ENCODE data around the gene RILPL2. TPM values are rescaled to one million over a fixed set of nuclear protein-coding genes. Genes with fewer than 3 reads are reported as not detected.

Gene RILPL2
- total RNA-seq, 2 experiments from 2014 or later, result 3.4 to 6.8 TPM

DNA sequence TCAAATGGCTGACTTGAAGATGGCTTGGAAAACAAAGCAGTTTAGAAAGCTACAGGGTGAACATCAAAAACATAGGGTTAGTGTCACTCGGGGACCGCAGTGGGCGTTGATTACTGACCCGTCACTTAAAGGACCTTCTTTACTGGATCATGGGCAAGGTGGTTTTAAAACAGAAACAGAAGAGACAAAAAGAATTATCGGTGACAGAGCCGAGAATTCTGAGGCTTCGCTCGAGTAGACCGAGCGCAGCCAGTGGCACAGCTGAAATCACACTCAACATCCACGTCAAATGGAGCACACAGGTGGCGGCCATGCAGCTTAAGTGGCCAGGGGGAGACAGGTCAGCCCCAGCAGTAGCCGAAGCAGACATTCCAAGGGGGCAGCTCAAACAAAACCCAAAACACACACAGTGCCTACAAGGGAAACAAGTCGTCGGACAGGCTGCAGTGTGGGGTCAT lies 38.8 kb upstream of the RILPL2 start:
- CTCF ChIA-PET (ENCODE audit: unreplicated experiment), result no interaction called here
- peak overlapping the region; percentile 32; the same call in 1 of the 2 replicates for H3K4me2 ChIP-seq (ENCODE audit: low read length)
- TF ChIP-seq, protein P1, sequence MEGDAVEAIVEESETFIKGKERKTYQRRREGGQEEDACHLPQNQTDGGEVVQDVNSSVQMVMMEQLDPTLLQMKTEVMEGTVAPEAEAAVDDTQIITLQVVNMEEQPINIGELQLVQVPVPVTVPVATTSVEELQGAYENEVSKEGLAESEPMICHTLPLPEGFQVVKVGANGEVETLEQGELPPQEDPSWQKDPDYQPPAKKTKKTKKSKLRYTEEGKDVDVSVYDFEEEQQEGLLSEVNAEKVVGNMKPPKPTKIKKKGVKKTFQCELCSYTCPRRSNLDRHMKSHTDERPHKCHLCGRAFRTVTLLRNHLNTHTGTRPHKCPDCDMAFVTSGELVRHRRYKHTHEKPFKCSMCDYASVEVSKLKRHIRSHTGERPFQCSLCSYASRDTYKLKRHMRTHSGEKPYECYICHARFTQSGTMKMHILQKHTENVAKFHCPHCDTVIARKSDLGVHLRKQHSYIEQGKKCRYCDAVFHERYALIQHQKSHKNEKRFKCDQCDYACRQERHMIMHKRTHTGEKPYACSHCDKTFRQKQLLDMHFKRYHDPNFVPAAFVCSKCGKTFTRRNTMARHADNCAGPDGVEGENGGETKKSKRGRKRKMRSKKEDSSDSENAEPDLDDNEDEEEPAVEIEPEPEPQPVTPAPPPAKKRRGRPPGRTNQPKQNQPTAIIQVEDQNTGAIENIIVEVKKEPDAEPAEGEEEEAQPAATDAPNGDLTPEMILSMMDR (conservative IDR thresholded peaks at IDR 0.05; ENCODE audit: low read length), result no peak
- TF ChIP-seq EZH2phosphoT487 (IDR thresholded peaks at IDR 0.05; ENCODE audit: borderline replicate concordance, low read depth, low read length), result no peak

GRCh38 chr12:123474485-123475245 lies 38.2 kb upstream of the RILPL2 start:
- intact Hi-C loops (cut with micrococcal nuclease; ENCODE audit: unreplicated experiment), result no loop called here
- ChIA-PET CTCF (ENCODE audit: unreplicated experiment) (no interaction called here), POLR2A (interaction anchor here (0.6 to 0.9 kb wide), 3 partner anchors 15 to 1630 kb away, joined by 3 to 5 read pairs (median 3); no protein-coding TSS in a partner anchor)
- BruUV-seq (replicated peaks), result no TSS peak
- DNase-seq (ENCODE audit: low spot score), result peak; percentile 18
- Histone ChIP-seq H3K36me3 (ENCODE audit: insufficient read depth, low read length) (no peaks in the 10 kb centered on the region; the same call in 1 of the 2 replicates), H3K9me3 (ENCODE audit: low read length) (no peaks in the 10 kb centered on the region), H3K4me2 (ENCODE audit: low read length) (peak overlapping the region; percentile 32; the same call in 1 of the 2 replicates), H3K9me2 (ENCODE audit: insufficient read depth, low read length) (no peaks in the 10 kb centered on the region), H2AFZ (ENCODE audit: low read length) (no peak overlapping the region; the same call in 1 of the 2 replicates), H3K4me3 (ENCODE audit: low read depth, low read length, poor library complexity, severe bottlenecking) (no peak overlapping the region), H3K27ac (ENCODE audit: low read depth, low read length, poor library complexity, severe bottlenecking) (peak overlapping the region; percentile 30), H3K4me1 (ENCODE audit: insufficient read depth, low read length, poor library complexity, severe bottlenecking) (peaks cover 12% of the 10 kb centered on the region), H4K20me1 (ENCODE audit: insufficient read depth, low read length) (no peaks in the 10 kb centered on the region), H3K79me2 (ENCODE audit: insufficient read depth, low read depth, low read length) (no peaks in the 10 kb centered on the region)
- TF ChIP-seq, protein P1 (conservative IDR thresholded peaks at IDR 0.05; ENCODE audit: low read length), result no peak
- TF ChIP-seq EZH2phosphoT487 (IDR thresholded peaks at IDR 0.05; ENCODE audit: borderline replicate concordance, low read depth, low read length), result no peak

More for the DNA sequence above, 38.8 kb upstream of the RILPL2 start:
- H3K9me3 ChIP-seq (ENCODE audit: low read length), result no peaks in the 10 kb centered on the region
- intact Hi-C loops (cut with micrococcal nuclease; ENCODE audit: unreplicated experiment), result no loop called here
- DNase-seq (ENCODE audit: low spot score), result no peak
- H3K79me2 ChIP-seq (ENCODE audit: insufficient read depth, low read depth, low read length), result no peaks in the 10 kb centered on the region
- H3K4me1 ChIP-seq (ENCODE audit: insufficient read depth, low read length, poor library complexity, severe bottlenecking), result peaks cover 12% of the 10 kb centered on the region
- H2AFZ ChIP-seq (ENCODE audit: low read length), result no peak overlapping the region
- POLR2A ChIA-PET, result interaction anchor here (0.9 kb wide), 1 partner anchor 15 kb away, joined by 5 read pairs; no protein-coding TSS in a partner anchor
- H3K4me3 ChIP-seq (ENCODE audit: low read depth, low read length, poor library complexity, severe bottlenecking), result no peak overlapping the region
- H3K9me2 ChIP-seq (ENCODE audit: insufficient read depth, low read length), result no peaks in the 10 kb centered on the region
- H4K20me1 ChIP-seq (ENCODE audit: insufficient read depth, low read length), result no peaks in the 10 kb centered on the region
- no TSS peak for BruUV-seq (replicated peaks)
- no peaks in the 10 kb centered on the region; the same call in 1 of the 2 replicates for H3K36me3 ChIP-seq (ENCODE audit: insufficient read depth, low read length)
- peak overlapping the region; percentile 30 for H3K27ac ChIP-seq (ENCODE audit: low read depth, low read length, poor library complexity, severe bottlenecking)

DNA sequence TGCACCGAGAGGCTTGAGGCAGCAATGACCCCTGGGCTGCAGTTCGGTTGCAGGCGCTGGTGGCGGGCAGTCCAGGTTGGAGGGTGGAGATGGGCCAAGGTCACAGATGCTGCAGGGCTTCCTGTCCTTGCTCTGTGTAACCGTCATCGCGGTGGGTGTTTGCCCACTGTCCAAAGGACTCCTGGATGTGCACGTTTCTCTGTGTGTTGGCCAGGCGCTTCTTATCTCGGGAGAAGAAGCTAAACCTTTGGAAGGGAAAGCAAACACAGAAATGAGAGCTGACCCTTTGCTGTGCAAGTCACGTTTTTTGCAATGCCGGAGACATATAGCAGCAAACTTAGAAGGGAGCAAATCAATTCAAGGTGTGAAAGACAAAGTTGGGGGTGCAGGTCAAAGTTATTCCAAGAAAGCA lies 36.0 kb upstream of the RILPL2 start:
- Histone ChIP-seq H3K4me3 (ENCODE audit: low read depth, low read length, poor library complexity, severe bottlenecking) (no peak overlapping the region), H3K36me3 (ENCODE audit: insufficient read depth, low read length) (peaks cover under 1% of the 10 kb centered on the region; the same call in 1 of the 2 replicates), H3K4me2 (ENCODE audit: low read length) (no peak overlapping the region), H3K79me2 (ENCODE audit: insufficient read depth, low read depth, low read length) (no peaks in the 10 kb centered on the region), H3K27ac (ENCODE audit: low read depth, low read length, poor library complexity, severe bottlenecking) (no peak overlapping the region), H3K4me1 (ENCODE audit: insufficient read depth, low read length, poor library complexity, severe bottlenecking) (peaks cover 24% of the 10 kb centered on the region), H3K9me3 (ENCODE audit: low read length) (no peaks in the 10 kb centered on the region), H3K9me2 (ENCODE audit: insufficient read depth, low read length) (no peaks in the 10 kb centered on the region), H4K20me1 (ENCODE audit: insufficient read depth, low read length) (no peaks in the 10 kb centered on the region), H2AFZ (ENCODE audit: low read length) (no peak overlapping the region)
- ChIA-PET POLR2A (no interaction called here), CTCF (ENCODE audit: unreplicated experiment) (no interaction called here)
- no TSS peak for BruUV-seq (replicated peaks)
- TF ChIP-seq, protein P1 (conservative IDR thresholded peaks at IDR 0.05; ENCODE audit: low read length), result no peak
- TF ChIP-seq EZH2phosphoT487 (IDR thresholded peaks at IDR 0.05; ENCODE audit: borderline replicate concordance, low read depth, low read length), result no peak
- no peak for DNase-seq (ENCODE audit: low spot score)
- intact Hi-C loops (cut with micrococcal nuclease; ENCODE audit: unreplicated experiment), result no loop called here
